Uterus (tissue), 2 donors: ENCODE results near the gene DTNBP1.

Experiments used
- POLR2A ChIP-seq, 2 donors: fragments of 450-650 bp; IDR thresholded peaks; one replicate each; pipeline ENCODE4 v1.6.1; 2016; ENCODE audit warnings: antibody characterized with exemption in 2 of 2, mild to moderate bottlenecking in 1 of 2, moderate library complexity in 1 of 2
- TF ChIP-seq, protein P1 (sequence below), 4 experiments: fragments of 200-600 bp in 2 of 4; fragments of 450-650 bp in 2 of 4; sonication (generic) in 2 of 4; IDR thresholded peaks; one replicate each; pipeline ENCODE4 v1.5.1; 2016 to 2019; ENCODE audit warnings: antibody characterized with exemption in 4 of 4, mild to moderate bottlenecking in 2 of 4, moderate library complexity in 1 of 4

DNA sequence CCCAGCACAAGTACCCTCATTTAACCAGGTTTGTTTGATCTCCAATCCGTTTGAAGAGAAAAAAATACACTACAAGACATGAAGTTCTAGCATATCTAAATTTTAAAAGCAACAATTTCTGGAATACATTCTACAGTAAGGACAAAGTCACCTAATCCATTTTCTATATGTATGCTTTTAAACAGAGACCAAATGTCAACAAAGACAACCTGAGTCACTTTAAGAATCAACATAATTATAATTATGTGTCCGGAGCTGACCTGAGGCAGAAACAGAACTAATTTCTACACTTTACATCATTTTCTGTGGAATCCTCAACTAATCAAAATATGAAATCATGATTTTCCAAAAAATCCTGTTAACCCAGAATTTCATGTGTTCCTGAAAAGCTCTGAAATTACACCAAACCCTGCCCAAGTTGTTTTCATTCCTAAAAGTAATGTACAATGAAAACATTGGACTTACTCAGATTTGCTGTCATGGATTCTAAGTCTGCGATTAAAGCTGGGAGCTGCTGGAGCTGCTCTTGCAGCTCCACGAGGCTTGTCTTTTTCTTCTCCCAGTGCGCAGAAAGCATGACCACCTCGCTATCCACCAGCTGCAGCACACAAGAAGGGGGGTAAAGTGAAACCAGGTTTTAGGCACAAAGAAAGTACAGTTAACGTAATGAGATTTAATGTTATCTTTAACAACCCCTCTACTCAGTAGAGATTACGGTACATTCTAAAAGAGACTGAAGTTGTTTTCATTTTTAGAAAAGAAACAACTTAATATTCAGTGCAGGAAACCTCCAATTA, 35.8 kb downstream of the DTNBP1 start:
- TF ChIP-seq, protein P1, sequence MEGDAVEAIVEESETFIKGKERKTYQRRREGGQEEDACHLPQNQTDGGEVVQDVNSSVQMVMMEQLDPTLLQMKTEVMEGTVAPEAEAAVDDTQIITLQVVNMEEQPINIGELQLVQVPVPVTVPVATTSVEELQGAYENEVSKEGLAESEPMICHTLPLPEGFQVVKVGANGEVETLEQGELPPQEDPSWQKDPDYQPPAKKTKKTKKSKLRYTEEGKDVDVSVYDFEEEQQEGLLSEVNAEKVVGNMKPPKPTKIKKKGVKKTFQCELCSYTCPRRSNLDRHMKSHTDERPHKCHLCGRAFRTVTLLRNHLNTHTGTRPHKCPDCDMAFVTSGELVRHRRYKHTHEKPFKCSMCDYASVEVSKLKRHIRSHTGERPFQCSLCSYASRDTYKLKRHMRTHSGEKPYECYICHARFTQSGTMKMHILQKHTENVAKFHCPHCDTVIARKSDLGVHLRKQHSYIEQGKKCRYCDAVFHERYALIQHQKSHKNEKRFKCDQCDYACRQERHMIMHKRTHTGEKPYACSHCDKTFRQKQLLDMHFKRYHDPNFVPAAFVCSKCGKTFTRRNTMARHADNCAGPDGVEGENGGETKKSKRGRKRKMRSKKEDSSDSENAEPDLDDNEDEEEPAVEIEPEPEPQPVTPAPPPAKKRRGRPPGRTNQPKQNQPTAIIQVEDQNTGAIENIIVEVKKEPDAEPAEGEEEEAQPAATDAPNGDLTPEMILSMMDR (IDR thresholded peaks at IDR 0.05): no peak
- no peak for TF ChIP-seq POLR2A (IDR thresholded peaks at IDR 0.05)
